Osteocyte (in vitro differentiated cells): Measurements from ENCODE around the gene RBMS1. TPM values are rescaled to one million over a fixed set of nuclear protein-coding genes. Genes with fewer than 3 reads are reported as not detected.
A peak's percentile ranks its signal among the peaks of the same experiment; 100 is the strongest.
"Not testable (repeated sequence)": the region's sequence is repeated elsewhere in the genome, so short reads cannot be mapped to it uniquely, and the experiment has no call there.

ENCODE experiments used
- DNase-seq: peaks from one replicate; pipeline ENCODE4 v3.0.0; 2021; ENCODE audit warnings: mixed read lengths; ENCODE audit not compliant: unreplicated experiment; ENCODE audit errors: extremely low spot score
- H3K27ac Mint-ChIP-seq: one replicate; pipeline ENCODE4 v1.8.0; 2021; ENCODE audit warnings: mild to moderate bottlenecking, mixed read lengths; ENCODE audit not compliant: unreplicated experiment
- H3K27me3 Mint-ChIP-seq: one replicate; pipeline ENCODE4 v1.8.0; 2021; ENCODE audit warnings: mixed read lengths; ENCODE audit not compliant: unreplicated experiment
- H3K36me3 Mint-ChIP-seq: one replicate; pipeline ENCODE4 v1.8.0; 2021; ENCODE audit warnings: mixed read lengths; ENCODE audit not compliant: unreplicated experiment
- H3K4me1 Mint-ChIP-seq: one replicate; pipeline ENCODE4 v1.8.0; 2021; ENCODE audit warnings: mixed read lengths; ENCODE audit not compliant: unreplicated experiment
- H3K4me3 Mint-ChIP-seq: one replicate; pipeline ENCODE4 v1.8.0; 2021; ENCODE audit warnings: mild to moderate bottlenecking, moderate library complexity, mixed read lengths; ENCODE audit not compliant: unreplicated experiment
- H3K9me3 Mint-ChIP-seq: one replicate; pipeline ENCODE4 v1.8.0; 2021; ENCODE audit warnings: mixed read lengths; ENCODE audit not compliant: unreplicated experiment
- CTCF ChIP-seq: fragments of 200-600 bp; sonication (generic); IDR thresholded peaks from 2 replicates; pipeline ENCODE4 v1.5.0; 2021; ENCODE audit warnings: antibody characterized with exemption, mild to moderate bottlenecking, moderate library complexity
- total RNA-seq: library from RNA; stranded (reverse); gene quantifications from 2 replicates; pipeline ENCODE4 v1.2.1, GENCODE V29; 2021

The RBMS1 gene
- total RNA-seq, 1 donor from 2014 or later, result 169 TPM

- Mint-ChIP-seq H3K4me3 (no peak overlapping the region), H3K36me3 (peaks cover 26% of the 10 kb centered on the region), H3K27ac (no peak overlapping the region), H3K9me3 (peaks cover 4% of the 10 kb centered on the region), H3K4me1 (peaks cover 9% of the 10 kb centered on the region), H3K27me3 (no peaks in the 10 kb centered on the region)
- DNase-seq, result no peak
- TF ChIP-seq CTCF, result no peak
These were observed 51.0 kb downstream of the RBMS1 start for GRCh38 chr2:160442603-160443002.

DNA sequence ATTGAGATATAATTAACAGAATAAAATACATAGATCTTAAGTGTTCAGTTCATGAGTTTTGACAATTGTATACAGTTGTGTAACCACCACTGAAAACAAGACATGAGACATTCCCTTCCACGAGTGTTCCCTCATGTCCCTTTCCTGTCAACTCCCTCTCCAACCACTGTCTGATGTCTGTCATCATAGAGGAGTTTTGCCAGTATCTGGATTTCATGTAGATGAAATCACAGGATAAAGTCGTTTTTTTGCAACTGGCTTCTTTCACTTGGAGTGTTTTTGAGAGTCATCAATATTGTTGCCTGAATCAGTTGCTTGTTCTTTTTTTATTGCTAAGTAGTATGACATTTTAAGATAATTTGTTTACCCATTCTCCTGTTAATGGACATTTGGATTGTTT lies 52.7 kb downstream of the RBMS1 start:
- Mint-ChIP-seq H3K27ac (no peak overlapping the region), H3K9me3 (peaks cover 4% of the 10 kb centered on the region), H3K27me3 (no peaks in the 10 kb centered on the region), H3K4me1 (peaks cover 9% of the 10 kb centered on the region), H3K36me3 (peaks cover 23% of the 10 kb centered on the region), H3K4me3 (no peak overlapping the region)
- no peak for TF ChIP-seq CTCF
- no peak for DNase-seq

GRCh38 chr2:160439038-160439437 lies 54.6 kb downstream of the RBMS1 start:
- H3K27me3 Mint-ChIP-seq, DNase-seq, H3K27ac Mint-ChIP-seq, H3K9me3 Mint-ChIP-seq, H3K4me3 Mint-ChIP-seq: not testable (repeated sequence)
- peaks cover 15% of the 10 kb centered on the region for H3K4me1 Mint-ChIP-seq
- H3K36me3 Mint-ChIP-seq, result peaks cover 23% of the 10 kb centered on the region

- Mint-ChIP-seq H3K4me3 (no peak overlapping the region), H3K27ac (no peak overlapping the region), H3K36me3 (peaks cover 11% of the 10 kb centered on the region), H3K27me3 (no peaks in the 10 kb centered on the region), H3K4me1 (peaks cover 17% of the 10 kb centered on the region), H3K9me3 (no peaks in the 10 kb centered on the region)
- no peak for DNase-seq
- TF ChIP-seq CTCF, result no peak
These were observed 56.3 kb downstream of the RBMS1 start for GRCh38 chr2:160437273-160437672.

DNA sequence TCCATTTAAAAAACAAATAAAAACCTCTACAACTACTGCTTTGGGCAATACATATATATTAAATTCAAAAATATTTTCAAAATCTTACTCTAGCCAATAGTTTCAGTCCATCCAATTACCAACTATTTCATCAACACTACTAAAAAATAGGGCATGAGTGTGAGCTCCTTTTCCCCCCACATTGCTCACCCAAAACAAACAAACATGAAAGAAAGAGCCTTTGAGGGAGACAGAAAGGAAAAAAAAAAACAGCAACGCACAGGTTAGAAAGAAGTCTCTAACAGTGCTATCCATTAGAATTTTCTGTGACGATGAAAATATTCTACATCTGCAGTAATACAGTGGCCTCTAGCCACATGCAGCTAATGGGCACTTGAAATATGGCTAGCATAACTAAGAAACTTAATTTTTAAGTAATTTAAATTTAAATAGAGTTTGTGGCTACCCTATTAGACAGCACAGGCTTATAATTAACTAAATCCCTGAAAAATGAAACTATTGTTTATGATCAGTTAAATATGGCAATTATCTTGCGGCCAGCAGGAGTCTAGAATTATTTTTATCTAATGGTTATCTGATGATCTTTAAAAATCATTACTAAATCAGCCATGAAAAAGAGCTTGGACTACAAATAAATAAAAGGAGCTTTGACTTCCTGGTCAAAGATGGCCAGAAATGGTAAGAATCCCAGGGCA lies 59.2 kb downstream of the RBMS1 start:
- Mint-ChIP-seq H3K27me3 (no peaks in the 10 kb centered on the region), H3K9me3 (peaks cover 6% of the 10 kb centered on the region), H3K4me3 (no peak overlapping the region), H3K36me3 (peaks cover 16% of the 10 kb centered on the region), H3K4me1 (peaks cover 22% of the 10 kb centered on the region), H3K27ac (peak overlapping the region; percentile 40)
- no peak for TF ChIP-seq CTCF
- DNase-seq, result no peak
